ES-I3 (cell line): ENCODE data around the gene DAZAP2.

Experiments
- H3K36me3 ChIP-seq: 2 replicates; pipeline ENCODE4 v1.6.1; 2013; ENCODE audit warnings: mild to moderate bottlenecking, low read length, control low read depth, moderate library complexity; ENCODE audit not compliant: insufficient read depth
- H3K4me1 ChIP-seq: 2 replicates; pipeline ENCODE4 v1.6.1; 2013; ENCODE audit warnings: mild to moderate bottlenecking, control low read depth, low read length; ENCODE audit not compliant: insufficient read depth
- H3K9ac ChIP-seq: 2 replicates; pipeline ENCODE4 v1.6.1; 2013; ENCODE audit warnings: low read depth, mild to moderate bottlenecking, low read length, moderate library complexity
- H3K9me3 ChIP-seq: 2 replicates; pipeline ENCODE4 v1.6.1; 2013; ENCODE audit warnings: mild to moderate bottlenecking, low read length, moderate library complexity; ENCODE audit not compliant: control insufficient read depth, insufficient read depth

DAZAP2 gene, protein sequence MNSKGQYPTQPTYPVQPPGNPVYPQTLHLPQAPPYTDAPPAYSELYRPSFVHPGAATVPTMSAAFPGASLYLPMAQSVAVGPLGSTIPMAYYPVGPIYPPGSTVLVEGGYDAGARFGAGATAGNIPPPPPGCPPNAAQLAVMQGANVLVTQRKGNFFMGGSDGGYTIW

DNA sequence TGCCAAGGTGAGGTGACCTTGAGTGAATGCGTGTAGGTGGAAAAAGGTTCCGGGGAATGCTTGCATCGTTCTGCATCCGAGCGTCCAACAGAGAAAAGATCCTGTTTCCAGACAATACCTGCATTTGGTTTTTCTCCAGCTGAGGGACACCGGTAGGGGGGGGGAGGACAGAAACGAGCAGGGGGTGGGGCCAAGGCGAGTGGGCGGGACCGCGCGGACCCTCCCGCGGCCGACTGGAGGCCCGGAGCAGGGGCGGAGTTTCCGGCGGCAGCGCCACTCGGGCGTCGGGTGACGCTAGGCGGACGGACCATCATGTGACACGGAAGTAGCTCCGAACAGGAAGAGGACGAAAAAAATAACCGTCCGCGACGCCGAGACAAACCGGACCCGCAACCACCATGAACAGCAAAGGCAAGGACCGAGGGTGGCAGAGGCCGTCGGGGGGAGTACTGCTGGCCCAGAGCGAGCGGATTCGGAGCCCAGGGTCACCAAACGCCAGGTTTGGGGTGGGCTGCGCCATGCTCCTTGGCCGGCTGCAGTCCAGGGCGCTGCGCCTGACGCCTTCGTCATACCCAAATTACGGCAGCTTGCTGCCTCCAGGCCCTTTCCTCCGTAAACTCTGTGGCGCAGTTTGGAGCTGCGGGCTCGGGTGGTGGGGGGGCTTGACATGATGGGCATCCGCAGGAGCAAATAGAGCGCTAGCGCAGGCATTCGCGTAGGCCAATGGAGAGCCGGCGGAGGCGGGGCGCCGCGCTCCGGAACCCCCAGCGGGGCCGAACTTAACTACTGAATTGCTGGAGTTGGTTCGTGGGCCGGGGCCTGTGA is at the start of gene DAZAP2:
TSS of gene DAZAP2 (plus strand) at position 317 of the 825 bp plus-strand sequence. CDS start at position 399, 82 bp downstream.
- Histone ChIP-seq H3K4me1 (no peaks in the 10 kb centered on the region), H3K9ac (peak within 1 kb of the TSS; percentile 100), H3K9me3 (no peaks in the 10 kb centered on the region), H3K36me3 (peaks cover 9% of the 10 kb centered on the region)

DNA sequence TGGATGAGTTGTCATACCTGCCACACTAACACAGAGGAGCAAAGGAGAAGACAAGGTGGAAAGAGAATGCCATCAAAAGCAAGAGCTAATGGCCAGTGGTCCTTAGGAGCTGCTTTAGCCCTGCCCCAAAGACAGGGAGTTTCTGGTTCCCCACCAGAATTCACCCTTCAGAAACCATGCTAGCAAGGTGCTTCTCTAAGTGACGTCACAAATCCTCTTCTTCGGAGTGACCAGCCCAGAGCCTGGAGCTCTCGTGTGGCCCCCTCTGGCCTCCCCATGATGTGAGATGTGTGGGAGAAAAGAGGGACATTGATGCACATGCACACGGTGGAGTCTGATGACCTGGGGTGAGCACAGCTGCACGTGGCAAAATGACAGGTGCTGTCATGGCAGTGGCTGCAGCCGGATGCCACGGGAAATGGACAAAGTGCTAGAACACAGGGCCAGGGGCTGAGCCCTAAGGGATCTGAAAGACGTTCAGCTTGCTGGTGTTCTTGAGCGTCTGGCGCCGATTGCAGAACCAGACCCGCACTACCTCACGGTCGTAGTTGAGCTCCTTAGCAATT is 48.8 kb upstream of the DAZAP2 start:
- H3K4me1 ChIP-seq: no peaks in the 10 kb centered on the region; the same call in 1 of the 2 replicates
- no peak overlapping the region for H3K9ac ChIP-seq

DNA sequence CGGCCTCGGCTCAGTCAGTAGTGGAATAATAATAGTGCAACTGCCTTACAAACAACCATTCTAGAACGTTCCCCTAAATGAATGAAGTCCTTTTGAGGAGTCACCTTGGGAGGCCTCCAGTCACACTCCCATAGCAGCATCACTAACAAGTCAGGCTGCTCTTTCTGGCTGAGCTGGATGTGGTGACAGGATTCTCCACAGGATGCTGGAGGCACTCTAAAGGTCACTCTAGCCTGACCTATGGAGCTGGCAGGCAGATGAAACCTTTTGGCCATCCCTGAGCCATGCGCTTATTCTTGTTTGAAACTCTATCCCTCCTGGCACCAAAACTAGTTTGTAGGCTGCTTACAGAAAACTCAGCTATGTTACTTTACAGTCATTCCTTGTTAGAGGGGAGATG is 47.8 kb upstream of the DAZAP2 start:
- Histone ChIP-seq H3K4me1 (no peaks in the 10 kb centered on the region; the same call in 1 of the 2 replicates), H3K36me3 (no peaks in the 10 kb centered on the region), H3K9me3 (no peaks in the 10 kb centered on the region), H3K9ac (no peak overlapping the region)

More for the DNA sequence above, 48.8 kb upstream of the DAZAP2 start:
- no peaks in the 10 kb centered on the region for H3K36me3 ChIP-seq
- H3K9me3 ChIP-seq: no peaks in the 10 kb centered on the region

- no peaks in the 10 kb centered on the region for H3K36me3 ChIP-seq
- no peaks in the 10 kb centered on the region; the same call in 1 of the 2 replicates for H3K4me1 ChIP-seq
- H3K9ac ChIP-seq: no peak overlapping the region
- H3K9me3 ChIP-seq: no peaks in the 10 kb centered on the region
Measured at GRCh38 chr12:51191516-51192283, 46.9 kb upstream of the DAZAP2 start.

DNA sequence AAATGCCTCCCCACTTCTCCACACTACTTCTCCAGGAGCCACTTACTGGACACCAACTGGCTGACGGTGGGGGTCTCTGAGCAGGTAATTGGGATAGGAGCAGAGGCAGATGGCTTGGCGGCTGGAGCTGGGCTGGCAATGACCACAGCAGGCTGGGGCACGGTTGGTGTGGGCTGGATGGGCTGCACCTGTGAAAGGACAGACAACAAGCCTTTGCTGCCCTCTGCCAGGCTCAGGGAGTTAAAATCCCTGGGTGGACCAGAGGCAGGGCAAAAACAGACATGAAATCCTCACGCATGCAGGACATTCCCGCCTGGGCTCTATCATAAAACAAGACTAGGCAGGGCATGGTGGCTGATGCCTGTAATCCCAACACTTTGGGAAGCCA is 46.3 kb upstream of the DAZAP2 start:
- H3K9ac ChIP-seq: no peak overlapping the region
- H3K9me3 ChIP-seq: no peaks in the 10 kb centered on the region
- H3K4me1 ChIP-seq: no peaks in the 10 kb centered on the region; the same call in 1 of the 2 replicates
- no peaks in the 10 kb centered on the region for H3K36me3 ChIP-seq

DNA sequence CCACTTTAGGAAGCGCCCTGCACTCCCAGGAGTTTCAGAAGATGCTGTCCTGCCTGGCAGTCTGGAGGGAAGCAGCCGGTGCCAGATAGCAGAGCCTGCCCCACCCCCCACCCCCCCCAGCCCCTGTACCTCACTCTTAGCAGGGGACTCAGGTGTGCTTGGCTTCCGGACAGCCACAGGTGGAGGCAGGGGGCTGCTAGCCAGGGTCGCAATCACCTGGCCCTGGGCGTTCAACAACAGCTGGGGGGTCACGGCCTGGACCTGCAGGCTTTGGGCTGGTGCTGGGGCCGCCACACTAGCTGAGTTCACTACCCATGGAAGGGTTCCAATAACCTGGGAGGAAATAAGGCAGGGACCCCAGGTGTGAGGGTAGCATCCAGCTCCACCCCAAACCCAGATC is 42.8 kb upstream of the DAZAP2 start:
- no peaks in the 10 kb centered on the region; the same call in 1 of the 2 replicates for H3K36me3 ChIP-seq
- no peak overlapping the region for H3K9ac ChIP-seq
- no peaks in the 10 kb centered on the region for H3K4me1 ChIP-seq
- no peaks in the 10 kb centered on the region for H3K9me3 ChIP-seq

DNA sequence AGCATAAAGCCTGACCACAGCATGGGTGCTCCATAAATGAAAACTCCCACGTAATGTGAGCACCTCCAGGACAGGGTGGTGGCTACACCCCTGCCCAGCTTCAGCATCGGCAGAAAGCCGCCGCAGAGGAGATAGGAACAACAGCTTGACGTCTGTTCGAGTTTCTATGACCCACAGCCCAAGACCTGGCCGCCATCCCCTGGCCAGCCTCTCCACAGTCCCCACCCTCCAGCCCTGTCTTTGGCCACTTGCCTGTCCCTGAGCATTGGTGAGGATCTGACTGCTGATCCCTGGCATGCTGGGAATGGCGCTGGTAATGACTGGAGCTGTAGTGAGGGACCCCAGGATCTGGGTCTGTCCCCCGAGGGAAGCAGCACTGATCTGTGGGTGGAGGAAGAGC is 42.1 kb upstream of the DAZAP2 start:
- no peaks in the 10 kb centered on the region for H3K9me3 ChIP-seq
- no peak overlapping the region for H3K9ac ChIP-seq
- H3K36me3 ChIP-seq: no peaks in the 10 kb centered on the region; the same call in 1 of the 2 replicates
- H3K4me1 ChIP-seq: no peaks in the 10 kb centered on the region

GRCh38 chr12:51197736-51198567 is 40.7 kb upstream of the DAZAP2 start:
- Histone ChIP-seq H3K9ac (no peak overlapping the region), H3K4me1 (no peaks in the 10 kb centered on the region), H3K9me3 (no peaks in the 10 kb centered on the region), H3K36me3 (no peaks in the 10 kb centered on the region; the same call in 1 of the 2 replicates)

GRCh38 chr12:51198568-51199365 is 39.9 kb upstream of the DAZAP2 start:
- Histone ChIP-seq H3K9ac (no peak overlapping the region), H3K4me1 (no peaks in the 10 kb centered on the region), H3K36me3 (no peaks in the 10 kb centered on the region; the same call in 1 of the 2 replicates), H3K9me3 (no peaks in the 10 kb centered on the region)

GRCh38 chr12:51199366-51199945 is 39.2 kb upstream of the DAZAP2 start:
- no peak overlapping the region for H3K9ac ChIP-seq
- H3K9me3 ChIP-seq: no peaks in the 10 kb centered on the region
- no peaks in the 10 kb centered on the region; the same call in 1 of the 2 replicates for H3K36me3 ChIP-seq
- H3K4me1 ChIP-seq: no peaks in the 10 kb centered on the region

- H3K4me1 ChIP-seq: no peaks in the 10 kb centered on the region
- no peaks in the 10 kb centered on the region; the same call in 1 of the 2 replicates for H3K36me3 ChIP-seq
- no peak overlapping the region for H3K9ac ChIP-seq
- no peaks in the 10 kb centered on the region for H3K9me3 ChIP-seq
Measured at GRCh38 chr12:51200156-51200555, 38.5 kb upstream of the DAZAP2 start.

DNA sequence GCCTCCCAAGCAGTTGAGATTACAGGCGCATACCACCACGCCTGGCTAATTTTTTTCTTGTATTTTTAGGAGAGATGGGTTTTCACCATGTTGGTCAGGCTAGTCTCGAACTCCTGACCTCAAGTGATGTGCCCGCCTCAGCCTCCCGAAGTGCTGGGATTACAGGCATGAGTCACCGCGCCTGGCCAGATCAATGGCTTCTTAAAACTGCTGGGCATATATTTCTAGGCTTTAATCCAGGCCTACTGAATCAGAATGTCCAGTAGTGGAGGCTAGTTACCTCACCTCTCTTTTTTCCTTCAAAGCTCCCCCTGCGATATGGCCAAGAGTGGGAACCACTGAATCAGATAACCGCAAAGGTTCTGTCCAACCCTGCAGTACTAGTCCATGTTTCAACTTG is 37.8 kb upstream of the DAZAP2 start:
- Histone ChIP-seq H3K9me3 (no peaks in the 10 kb centered on the region), H3K4me1 (no peaks in the 10 kb centered on the region), H3K36me3 (no peaks in the 10 kb centered on the region; the same call in 1 of the 2 replicates), H3K9ac (no peak overlapping the region)

DNA sequence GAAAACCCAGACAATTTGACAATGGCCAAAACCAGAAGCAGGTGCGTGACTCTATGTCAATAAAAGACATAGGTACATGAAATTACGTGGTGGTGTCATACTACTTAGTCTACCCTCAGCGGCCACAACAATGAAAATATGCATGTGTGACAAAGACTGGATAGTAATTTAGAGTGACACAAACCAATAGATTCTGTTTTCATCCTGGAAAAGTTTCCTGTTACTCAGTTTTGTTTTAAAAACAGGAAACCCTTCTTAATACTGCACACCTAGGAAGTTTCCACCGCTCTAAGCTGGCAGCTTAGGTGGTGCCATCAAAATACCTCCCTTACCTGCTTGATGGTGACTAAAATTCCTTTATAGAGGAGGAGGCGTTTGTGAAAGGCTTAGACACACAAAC is 35.9 kb upstream of the DAZAP2 start:
- Histone ChIP-seq H3K9ac (no peak overlapping the region), H3K9me3 (no peaks in the 10 kb centered on the region), H3K4me1 (no peaks in the 10 kb centered on the region), H3K36me3 (no peaks in the 10 kb centered on the region; the same call in 1 of the 2 replicates)
